HL-60 (cell line): ENCODE measurements around the gene TTLL11.

Experiments used
- DNase-seq, 2 experiments: peaks; one replicate each; pipeline ENCODE4 v3.0.0-alpha.2; 2010 to 2020; ENCODE audit warnings: low read depth in 1 of 2, low spot score in 1 of 2
- H3K27ac ChIP-seq: fragments of 250-450 bp; sonication (Bioruptor Pico); replicated peaks from 2 replicates; pipeline ENCODE4 v1.5.1; 2020; ENCODE audit warnings: mild to moderate bottlenecking, moderate library complexity
- H3K27me3 ChIP-seq: fragments of 250-450 bp; sonication (Bioruptor Pico); 2 replicates; pipeline ENCODE4 v1.5.1; 2021; ENCODE audit warnings: mild to moderate bottlenecking, moderate library complexity; ENCODE audit not compliant: insufficient read depth, poor library complexity, severe bottlenecking
- H3K4me3 ChIP-seq: replicated peaks from 2 replicates; pipeline ENCODE4 v1.5.1; 2011; ENCODE audit warnings: mild to moderate bottlenecking, control low read depth, low read length; ENCODE audit not compliant: insufficient read depth
- CTCF ChIP-seq: IDR thresholded peaks from one replicate; pipeline ENCODE4 v1.5.1; 2011; ENCODE audit warnings: low read length, control low read depth, inconsistent platforms; ENCODE audit not compliant: insufficient read depth
- GABPA ChIP-seq: IDR thresholded peaks from 2 replicates; pipeline ENCODE4 v1.6.1; 2012; ENCODE audit warnings: low read depth
- POLR2AphosphoS5 ChIP-seq: IDR thresholded peaks from 2 replicates; pipeline ENCODE4 v1.6.1; 2012; ENCODE audit warnings: low read depth
- REST ChIP-seq: IDR thresholded peaks from 2 replicates; pipeline ENCODE4 v1.6.1; 2012; ENCODE audit warnings: low read depth; ENCODE audit not compliant: insufficient replicate concordance
- SPI1 ChIP-seq: IDR thresholded peaks from 2 replicates; pipeline ENCODE4 v1.6.1; 2012; ENCODE audit warnings: low read depth, mild to moderate bottlenecking, borderline replicate concordance

The TTLL11 gene

DNA sequence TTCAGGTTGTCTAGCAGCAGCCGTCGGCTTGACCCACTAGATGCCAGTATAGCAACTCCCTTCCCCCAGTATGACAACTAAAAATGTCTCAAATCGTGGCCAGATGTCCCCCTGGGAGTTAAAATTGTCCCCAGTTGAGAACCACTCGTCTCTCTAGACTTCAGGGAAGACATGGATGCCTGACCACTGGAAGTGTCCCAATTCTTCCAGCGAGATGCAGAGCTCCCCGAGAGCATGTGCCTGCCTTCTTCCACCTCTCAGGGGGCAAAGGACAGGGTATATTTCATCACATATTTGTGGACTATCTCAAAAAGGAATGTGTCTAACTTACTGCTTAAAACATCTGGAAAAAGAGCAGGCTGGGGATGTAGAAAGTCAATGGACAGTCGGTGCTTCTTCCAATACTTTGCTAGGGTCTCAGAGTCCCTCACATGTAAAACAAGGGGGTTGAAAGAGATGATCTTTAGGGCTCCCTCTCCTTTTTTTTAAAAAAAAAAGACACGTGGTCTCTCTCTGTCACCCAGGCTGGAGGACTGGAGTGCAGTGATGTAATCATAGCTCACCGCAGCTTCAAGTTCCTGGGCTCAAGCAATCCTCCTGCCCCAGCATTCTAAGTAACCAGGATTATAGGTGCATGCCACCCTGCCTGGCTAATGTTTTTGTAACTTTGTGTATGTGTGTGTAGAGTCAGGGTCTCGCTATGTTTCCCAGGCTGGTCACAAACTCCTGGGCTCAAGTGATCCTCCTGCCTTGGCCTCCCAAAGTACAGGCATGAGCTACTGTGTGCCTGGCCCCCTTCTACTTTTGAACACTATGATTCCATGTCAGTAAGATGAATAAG, 251.1 kb downstream of the TTLL11 start:
- Histone ChIP-seq H3K4me3 (no peak overlapping the region), H3K27ac (no peak overlapping the region), H3K27me3 (no peaks in the 10 kb centered on the region)
- no peak for TF ChIP-seq CTCF
- TF ChIP-seq POLR2AphosphoS5: no peak
- TF ChIP-seq SPI1: no peak
- no peak for TF ChIP-seq GABPA
- peak; percentile 6 to 38 for DNase-seq

- TF ChIP-seq REST (no peak), POLR2AphosphoS5 (peak; percentile 45; the same call in 1 of the 2 replicates), CTCF (no peak), GABPA (no peak), SPI1 (peak; percentile 63; the same call in 1 of the 2 replicates)
- no peaks in the 10 kb centered on the region for H3K27me3 ChIP-seq
- no peak overlapping the region for H3K27ac ChIP-seq
- peak; percentile 3 to 42 for DNase-seq
- no peak overlapping the region for H3K4me3 ChIP-seq
These were observed 252.0 kb downstream of the TTLL11 start for GRCh38 chr9:121840838-121841760.

DNA sequence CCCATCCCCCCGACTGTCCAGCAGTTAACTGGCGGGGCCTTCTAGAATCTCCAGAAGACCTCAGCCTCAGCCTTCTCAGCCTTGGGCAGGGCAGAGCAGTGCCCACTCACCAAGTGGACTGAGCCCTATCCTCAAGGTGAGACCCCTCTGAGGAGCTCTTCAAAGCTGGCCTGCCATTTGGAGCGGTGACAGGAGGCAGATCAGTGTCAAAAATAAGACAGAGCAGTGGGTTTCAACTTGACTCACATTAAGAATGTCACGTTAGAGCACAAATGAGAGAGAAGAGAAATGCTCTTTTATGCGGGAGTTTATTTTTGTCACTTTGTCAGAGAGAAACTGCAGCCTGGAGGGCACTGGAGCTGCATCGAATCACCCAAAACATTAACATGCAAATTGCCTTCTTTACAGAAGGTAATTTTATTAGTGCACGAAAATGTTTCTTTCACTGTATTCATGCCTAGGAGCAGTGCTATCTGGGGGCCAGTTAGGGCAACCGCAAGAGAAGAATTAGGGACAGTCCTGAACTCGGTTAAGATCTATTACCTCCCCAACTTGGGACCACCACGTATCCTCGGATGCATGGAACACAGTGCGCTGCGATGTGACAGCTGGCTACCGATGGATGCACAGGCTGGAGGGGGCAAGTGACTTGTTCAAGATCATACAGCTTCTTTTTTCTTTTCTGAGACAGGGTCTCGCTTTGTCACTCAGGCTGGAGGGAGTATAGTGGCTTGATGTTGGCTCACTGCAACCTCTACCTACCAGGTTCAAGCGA, 253.2 kb downstream of the TTLL11 start:
- no peak for DNase-seq
- Histone ChIP-seq H3K27ac (no peak overlapping the region), H3K4me3 (no peak overlapping the region), H3K27me3 (no peaks in the 10 kb centered on the region)
- TF ChIP-seq CTCF (no peak), POLR2AphosphoS5 (no peak), GABPA (no peak), REST (no peak), SPI1 (no peak)
